Thyroid gland (tissue), 4 donors: ENCODE data around the gene BFSP1.

Source experiments
- POLR2A ChIP-seq, 2 donors: fragments of 450-650 bp; IDR thresholded peaks; one replicate each; pipeline ENCODE4 v1.6.1; 2017; ENCODE audit warnings: antibody characterized with exemption in 2 of 2, mild to moderate bottlenecking in 2 of 2, moderate library complexity in 1 of 2
- TF ChIP-seq, protein P1 (sequence below), 6 experiments: fragments of 200-600 bp in 3 of 6; fragments of 450-650 bp in 3 of 6; sonication (generic) in 3 of 6; IDR thresholded peaks; one replicate each; pipeline ENCODE4 v1.5.1; 2016 to 2019; ENCODE audit warnings: antibody characterized with exemption in 6 of 6, mild to moderate bottlenecking in 2 of 6, inconsistent platforms in 1 of 6, moderate library complexity in 1 of 6

GRCh38 chr20:17471606-17472187 is 59.5 kb downstream of the BFSP1 start:
- no peak for TF ChIP-seq POLR2A (IDR thresholded peaks at IDR 0.05)
- TF ChIP-seq, protein P1, sequence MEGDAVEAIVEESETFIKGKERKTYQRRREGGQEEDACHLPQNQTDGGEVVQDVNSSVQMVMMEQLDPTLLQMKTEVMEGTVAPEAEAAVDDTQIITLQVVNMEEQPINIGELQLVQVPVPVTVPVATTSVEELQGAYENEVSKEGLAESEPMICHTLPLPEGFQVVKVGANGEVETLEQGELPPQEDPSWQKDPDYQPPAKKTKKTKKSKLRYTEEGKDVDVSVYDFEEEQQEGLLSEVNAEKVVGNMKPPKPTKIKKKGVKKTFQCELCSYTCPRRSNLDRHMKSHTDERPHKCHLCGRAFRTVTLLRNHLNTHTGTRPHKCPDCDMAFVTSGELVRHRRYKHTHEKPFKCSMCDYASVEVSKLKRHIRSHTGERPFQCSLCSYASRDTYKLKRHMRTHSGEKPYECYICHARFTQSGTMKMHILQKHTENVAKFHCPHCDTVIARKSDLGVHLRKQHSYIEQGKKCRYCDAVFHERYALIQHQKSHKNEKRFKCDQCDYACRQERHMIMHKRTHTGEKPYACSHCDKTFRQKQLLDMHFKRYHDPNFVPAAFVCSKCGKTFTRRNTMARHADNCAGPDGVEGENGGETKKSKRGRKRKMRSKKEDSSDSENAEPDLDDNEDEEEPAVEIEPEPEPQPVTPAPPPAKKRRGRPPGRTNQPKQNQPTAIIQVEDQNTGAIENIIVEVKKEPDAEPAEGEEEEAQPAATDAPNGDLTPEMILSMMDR (IDR thresholded peaks at IDR 0.05) = no peak
